ENCODE data around the gene TRABD.
A peak's percentile ranks its signal among the peaks of the same experiment; 100 is the strongest.

TRABD gene

GRCh38 chr22:50141891-50142363 is 43.8 kb upstream of the TRABD start:
- no peaks in the 10 kb centered on the region for H3K9me3 ChIP-seq (ENCODE audit: insufficient read depth, low read length, severe bottlenecking)
- H2AFZ ChIP-seq (ENCODE audit: low read depth, low read length), result no peak overlapping the region
- H3K27me3 ChIP-seq (ENCODE audit: insufficient read depth, low read length, poor library complexity), result no peaks in the 10 kb centered on the region
- no peaks in the 10 kb centered on the region for H3K36me3 ChIP-seq (ENCODE audit: insufficient read depth, low read length)
- DNase-seq (no peak), ATAC-seq (ENCODE audit: insufficient read depth, low read depth) (no peak)
- H3K4me3 ChIP-seq (ENCODE audit: low read depth in 1 of 2, low read length in 2 of 2), result no peak overlapping the region
- H3K27ac ChIP-seq (ENCODE audit: low read length), result no peak overlapping the region
- no peaks in the 10 kb centered on the region for H4K20me1 ChIP-seq (ENCODE audit: insufficient read depth, low read length)
- TF ChIP-seq CTCF (IDR thresholded peaks at IDR 0.05; ENCODE audit: borderline replicate concordance, extremely low read depth, low read length, poor library complexity, severe bottlenecking), result peak; percentile 28
- TF ChIP-seq EZH2 (IDR thresholded peaks at IDR 0.05; ENCODE audit: borderline replicate concordance, low read depth, low read length, severe bottlenecking), result no peak
- no peaks in the 10 kb centered on the region for H3K4me1 ChIP-seq (ENCODE audit: insufficient read depth, low read length)
- H3K4me2 ChIP-seq (ENCODE audit: insufficient read depth, low read length), result no peak overlapping the region
- H3K79me2 ChIP-seq (ENCODE audit: insufficient read depth, low read length), result no peaks in the 10 kb centered on the region
- H3K9ac ChIP-seq (ENCODE audit: low read depth, low read length), result no peak overlapping the region

- Histone ChIP-seq H3K79me2 (ENCODE audit: insufficient read depth, low read length) (no peaks in the 10 kb centered on the region), H2AFZ (ENCODE audit: low read depth, low read length) (no peak overlapping the region), H3K4me1 (ENCODE audit: insufficient read depth, low read length) (no peaks in the 10 kb centered on the region), H4K20me1 (ENCODE audit: insufficient read depth, low read length) (no peaks in the 10 kb centered on the region), H3K4me2 (ENCODE audit: insufficient read depth, low read length) (no peak overlapping the region), H3K9me3 (ENCODE audit: insufficient read depth, low read length, severe bottlenecking) (no peaks in the 10 kb centered on the region), H3K9ac (ENCODE audit: low read depth, low read length) (no peak overlapping the region), H3K27me3 (ENCODE audit: insufficient read depth, low read length, poor library complexity) (no peaks in the 10 kb centered on the region), H3K27ac (ENCODE audit: low read length) (no peak overlapping the region), H3K36me3 (ENCODE audit: insufficient read depth, low read length) (no peaks in the 10 kb centered on the region), H3K4me3 (ENCODE audit: low read depth in 1 of 2, low read length in 2 of 2) (no peak overlapping the region)
- ATAC-seq (ENCODE audit: insufficient read depth, low read depth) (no peak), DNase-seq (no peak)
- TF ChIP-seq EZH2 (IDR thresholded peaks at IDR 0.05; ENCODE audit: borderline replicate concordance, low read depth, low read length, severe bottlenecking) (no peak), CTCF (IDR thresholded peaks at IDR 0.05; ENCODE audit: borderline replicate concordance, extremely low read depth, low read length, poor library complexity, severe bottlenecking) (no peak)
These were observed 42.6 kb upstream of the TRABD start for GRCh38 chr22:50143096-50143495.

GRCh38 chr22:50144005-50144614 is 41.6 kb upstream of the TRABD start:
- ATAC-seq (ENCODE audit: insufficient read depth, low read depth) (no peak), DNase-seq (no peak)
- Histone ChIP-seq H3K79me2 (ENCODE audit: insufficient read depth, low read length) (no peaks in the 10 kb centered on the region), H2AFZ (ENCODE audit: low read depth, low read length) (no peak overlapping the region), H3K36me3 (ENCODE audit: insufficient read depth, low read length) (no peaks in the 10 kb centered on the region), H3K27ac (ENCODE audit: low read length) (no peak overlapping the region), H4K20me1 (ENCODE audit: insufficient read depth, low read length) (no peaks in the 10 kb centered on the region), H3K9ac (ENCODE audit: low read depth, low read length) (no peak overlapping the region), H3K4me3 (ENCODE audit: low read depth in 1 of 2, low read length in 2 of 2) (no peak overlapping the region), H3K27me3 (ENCODE audit: insufficient read depth, low read length, poor library complexity) (no peaks in the 10 kb centered on the region), H3K4me1 (ENCODE audit: insufficient read depth, low read length) (no peaks in the 10 kb centered on the region), H3K4me2 (ENCODE audit: insufficient read depth, low read length) (no peak overlapping the region), H3K9me3 (ENCODE audit: insufficient read depth, low read length, severe bottlenecking) (no peaks in the 10 kb centered on the region)
- TF ChIP-seq EZH2 (IDR thresholded peaks at IDR 0.05; ENCODE audit: borderline replicate concordance, low read depth, low read length, severe bottlenecking) (no peak), CTCF (IDR thresholded peaks at IDR 0.05; ENCODE audit: borderline replicate concordance, extremely low read depth, low read length, poor library complexity, severe bottlenecking) (no peak)
